Left renal cortex interstitium (tissue), 4 donors: ENCODE measurements around the gene A4GNT. TPM values are rescaled to one million over a fixed set of nuclear protein-coding genes. Genes with fewer than 3 reads are reported as not detected.
"Not testable (repeated sequence)": the region's sequence is repeated elsewhere in the genome, so short reads cannot be mapped to it uniquely, and the experiment has no call there.

ENCODE experiments used
- DNase-seq, 4 donors: peaks; one replicate each; pipeline ENCODE4 v3.0.0-alpha.2; 2013; ENCODE audit warnings: low read depth in 4 of 4, low spot score in 2 of 4, missing footprints in 1 of 4
- polyA plus RNA-seq, 4 donors: library from polyadenylated mRNA; unstranded; fragments of 120-200 nt; gene quantifications; one replicate each; pipeline ENCODE4 v1.2.1, GENCODE V29; 2013; ENCODE audit not compliant: insufficient read length in 4 of 4

The A4GNT gene
- polyA plus RNA-seq, result 1 to 10 TPM in 2 of 4 donors, under 1 TPM in 2; 0.68 to 3.4 (median 1.7) TPM

GRCh38 chr3:138132239-138132638 is at the start of gene A4GNT:
TSS of gene A4GNT (minus strand) at chr3:138132390. CDS start at chr3:138131256, 1,134 bp downstream.
- no peak for DNase-seq

DNA sequence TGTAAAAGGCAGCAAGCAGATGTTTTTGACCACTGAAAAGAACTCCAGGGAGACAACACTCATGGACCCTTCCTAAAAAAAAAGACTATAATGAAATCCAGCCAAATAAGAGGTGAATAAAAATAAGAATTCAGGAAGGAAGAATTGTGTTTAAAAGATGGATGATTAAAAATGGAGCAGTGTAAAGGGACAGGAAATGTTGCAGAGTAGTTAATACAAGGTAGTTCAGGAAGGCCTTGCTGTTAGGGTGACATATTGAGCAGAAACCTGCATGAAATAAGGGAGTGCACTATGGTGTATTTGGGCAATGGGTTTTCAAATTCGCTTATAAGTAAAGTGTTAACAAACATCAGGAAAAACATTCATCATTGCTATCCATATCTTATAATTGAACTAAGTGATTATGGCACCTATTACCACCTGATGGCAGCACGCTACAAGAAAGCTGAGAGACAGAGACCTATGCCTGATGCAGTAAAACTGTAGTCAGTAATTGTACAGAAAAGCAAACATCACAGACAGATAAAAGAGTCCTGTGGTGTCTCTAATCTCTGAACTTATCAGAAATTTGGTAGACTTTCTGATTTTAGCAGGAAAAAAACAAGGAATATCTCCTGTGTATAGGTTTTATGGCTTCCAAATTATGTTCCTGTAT is 48.3 kb upstream of the A4GNT start:
- no peak for DNase-seq

DNA sequence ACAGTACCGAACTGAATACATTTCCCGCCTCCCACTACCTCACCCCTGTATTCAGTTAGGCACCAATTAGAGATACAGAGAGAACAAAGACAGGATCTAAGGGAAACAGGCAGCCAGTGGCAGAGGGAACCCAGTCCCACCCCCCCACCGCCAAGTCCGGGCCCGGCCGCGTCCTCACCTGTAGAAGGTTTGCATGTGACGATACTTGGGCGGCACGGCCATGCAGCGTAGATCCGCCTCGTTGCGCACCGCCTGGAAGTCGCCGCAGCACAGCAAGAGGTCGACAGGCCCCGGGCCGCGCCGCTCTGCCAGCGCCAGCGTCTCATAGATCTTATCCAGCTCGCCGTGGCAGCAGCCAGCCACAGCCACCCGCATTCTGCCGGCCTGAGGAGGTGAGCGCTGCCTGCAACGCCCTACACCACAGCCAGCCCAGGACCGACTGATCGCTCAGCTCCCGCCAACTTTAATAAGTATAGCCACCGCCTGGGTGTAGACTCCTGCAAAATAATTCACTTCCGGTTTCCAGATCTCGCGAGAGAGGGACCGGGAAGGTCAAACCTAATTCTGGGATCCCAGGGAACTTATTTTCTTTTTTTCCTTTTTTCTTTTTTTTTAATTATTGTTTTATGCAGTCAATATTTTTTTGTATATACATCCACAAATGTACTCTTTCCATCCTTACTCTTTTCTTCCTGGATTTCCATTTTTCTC is 42.4 kb upstream of the A4GNT start, which contains the start of gene DBR1:
TSS of gene DBR1 (minus strand) at position 501 of the 711 bp plus-strand sequence. CDS start at position 375, 126 bp downstream.
- peak; percentile 65 to 91 (median 78) for DNase-seq

DNA sequence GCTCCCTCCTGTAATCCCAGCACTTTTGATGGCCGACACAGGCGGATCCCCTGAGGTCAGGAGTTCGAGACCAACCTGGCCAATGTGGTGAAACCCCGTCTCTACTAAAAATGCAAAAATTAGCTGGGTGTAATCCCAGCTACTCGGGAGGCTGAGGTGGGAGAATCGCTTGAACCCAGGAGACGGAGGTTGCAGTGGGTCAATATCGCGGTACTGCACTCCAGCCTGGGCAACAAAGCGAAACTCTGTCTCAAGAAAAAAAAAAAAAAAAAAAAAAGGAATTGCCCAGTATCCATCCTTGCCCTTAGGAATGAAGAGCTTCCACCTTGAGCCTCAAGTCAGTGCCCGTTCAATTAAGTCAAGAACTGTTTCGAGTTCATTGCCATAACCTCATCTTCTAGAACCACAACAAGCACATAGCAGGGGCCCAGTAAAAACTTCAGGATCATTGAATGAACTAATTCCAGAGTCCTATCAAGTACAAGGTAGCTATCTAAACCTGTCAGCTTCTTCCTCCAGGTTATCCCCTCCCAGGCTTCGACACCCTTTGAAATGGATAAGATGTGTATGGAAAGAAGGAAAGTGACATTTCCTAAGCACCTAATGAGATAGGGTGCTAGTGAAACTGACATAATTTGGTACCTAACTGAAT is 41.7 kb upstream of the A4GNT start:
- DNase-seq, result no peak

GRCh38 chr3:138172625-138173024 is 40.4 kb upstream of the A4GNT start:
- no peak for DNase-seq

DNA sequence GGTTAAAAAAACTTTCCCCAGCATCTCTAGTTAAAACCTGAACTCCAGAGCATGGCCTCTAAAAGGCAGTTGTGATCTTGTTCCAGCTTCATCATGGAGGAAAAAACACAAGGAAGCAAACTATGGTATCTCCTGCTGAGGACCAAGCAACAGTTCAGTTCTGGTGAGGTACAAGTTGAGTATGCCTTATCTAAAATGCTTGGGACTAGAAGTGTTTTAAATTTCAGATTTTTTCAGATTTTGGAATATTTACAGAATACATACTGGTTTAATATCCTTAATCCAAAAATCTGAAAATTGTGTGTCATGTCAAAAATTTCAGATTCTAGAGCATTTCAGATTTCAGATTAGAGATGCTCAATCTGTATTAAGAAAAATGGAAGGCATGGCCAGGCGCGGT is 32.9 kb upstream of the A4GNT start:
- no peak for DNase-seq

DNA sequence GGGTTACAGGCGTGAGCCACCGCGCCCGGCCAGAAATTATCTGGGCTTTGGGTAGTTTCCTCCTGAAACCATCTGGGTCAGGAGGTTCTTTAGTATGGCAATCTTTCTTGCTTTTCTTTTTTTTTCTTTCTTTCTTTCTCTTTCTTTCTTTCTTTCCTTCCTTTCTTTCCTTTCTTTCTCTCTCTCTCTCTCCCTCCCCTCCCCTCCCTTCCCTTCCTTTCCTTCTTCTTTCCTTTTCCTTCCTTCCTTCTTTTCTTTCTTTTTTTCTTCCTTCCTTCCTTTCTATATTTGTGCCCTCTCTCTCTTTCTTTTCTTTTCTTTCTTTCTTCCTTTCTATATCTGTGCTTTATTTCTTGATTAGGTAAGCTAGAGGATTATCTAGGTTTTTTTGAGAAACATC is 25.6 kb upstream of the A4GNT start:
- DNase-seq, result no peak

DNA sequence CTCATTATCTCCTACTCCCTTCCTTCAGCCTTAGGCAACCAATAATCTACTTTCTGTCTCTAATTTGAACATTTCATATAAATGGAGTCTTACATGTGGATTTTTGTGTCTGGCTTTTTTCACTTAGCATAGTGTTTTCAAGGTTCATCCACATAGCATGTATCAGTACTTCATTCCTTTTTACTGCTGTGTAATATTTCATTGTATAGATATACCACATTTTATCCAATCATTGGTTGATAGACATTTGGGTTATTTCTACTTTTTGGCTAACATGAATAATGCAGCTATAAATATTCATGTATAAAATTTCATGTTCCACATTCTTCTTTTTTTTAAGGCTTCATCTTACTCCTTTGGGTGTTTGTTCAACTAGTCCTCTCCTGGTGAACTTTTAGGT is 22.3 kb upstream of the A4GNT start:
- no peak for DNase-seq

- no peak for DNase-seq
Measured at GRCh38 chr3:138148503-138148902, 16.3 kb upstream of the A4GNT start.

- not testable (repeated sequence) for DNase-seq
Measured at GRCh38 chr3:138142181-138142580, 10.0 kb upstream of the A4GNT start.

DNA sequence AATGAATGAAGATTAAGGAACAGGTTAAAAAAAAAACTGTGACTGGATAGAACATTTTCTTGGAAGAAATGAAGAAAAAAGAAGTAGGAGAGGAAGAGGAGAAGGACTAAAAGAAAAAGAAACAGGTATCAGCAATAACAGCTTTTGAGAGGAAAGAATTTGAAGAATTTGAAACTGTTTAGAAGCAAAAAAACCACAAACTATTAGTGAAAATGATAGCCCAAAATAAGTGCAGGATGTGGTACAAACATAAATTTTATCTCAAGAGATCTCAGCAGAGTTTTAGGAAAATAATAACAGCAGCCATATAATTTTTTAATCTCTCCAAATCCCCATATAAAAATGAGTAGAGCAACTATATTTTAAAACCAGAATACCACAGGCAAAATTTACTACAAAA is 8.8 kb upstream of the A4GNT start:
- DNase-seq, result no peak

DNA sequence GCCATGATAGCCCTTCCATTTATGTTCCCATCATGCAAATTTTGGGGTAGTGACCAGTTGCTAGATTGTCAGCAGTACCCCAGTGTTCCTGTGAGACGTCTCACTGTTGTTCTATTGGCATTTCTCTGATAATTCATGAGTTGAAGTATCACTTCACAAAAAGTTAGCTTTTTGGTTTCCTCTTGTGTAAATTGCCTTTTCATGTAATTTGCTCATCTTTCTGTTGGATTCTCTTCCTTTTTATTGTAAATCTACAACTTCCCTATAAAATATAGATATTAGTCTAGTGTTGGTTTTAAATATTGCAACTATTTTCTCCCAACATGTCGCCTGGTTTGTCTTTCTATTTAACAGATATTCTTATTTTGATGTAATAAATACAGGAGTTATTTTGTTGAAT is 7.5 kb upstream of the A4GNT start:
- DNase-seq, result no peak

- DNase-seq, result no peak
Measured at GRCh38 chr3:138137861-138138260, 5.7 kb upstream of the A4GNT start.

DNA sequence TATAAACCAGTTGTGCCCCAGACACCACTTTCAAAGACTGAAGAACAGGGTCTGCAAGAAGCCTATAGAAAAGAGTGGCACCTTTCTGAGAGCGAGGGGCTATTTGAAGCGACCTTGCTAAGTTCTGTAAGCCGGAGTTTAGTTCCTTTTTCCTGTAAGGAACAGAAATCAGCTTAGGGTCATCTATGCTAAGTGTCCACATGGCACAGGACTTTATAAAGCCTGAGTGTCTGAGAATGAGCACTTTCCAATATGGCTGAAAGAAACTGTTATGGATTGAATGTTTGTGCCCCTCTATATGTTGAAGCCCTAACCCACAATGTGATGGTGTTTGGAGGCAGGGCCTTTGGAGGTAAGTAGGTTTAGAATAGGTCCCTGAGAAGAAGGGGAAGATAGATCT is 4.0 kb upstream of the A4GNT start:
- no peak for DNase-seq

- no peak for DNase-seq
Measured at GRCh38 chr3:138135833-138136194, 3.6 kb upstream of the A4GNT start.

GRCh38 chr3:138135146-138135832 is 3.1 kb upstream of the A4GNT start:
- no peak for DNase-seq

DNA sequence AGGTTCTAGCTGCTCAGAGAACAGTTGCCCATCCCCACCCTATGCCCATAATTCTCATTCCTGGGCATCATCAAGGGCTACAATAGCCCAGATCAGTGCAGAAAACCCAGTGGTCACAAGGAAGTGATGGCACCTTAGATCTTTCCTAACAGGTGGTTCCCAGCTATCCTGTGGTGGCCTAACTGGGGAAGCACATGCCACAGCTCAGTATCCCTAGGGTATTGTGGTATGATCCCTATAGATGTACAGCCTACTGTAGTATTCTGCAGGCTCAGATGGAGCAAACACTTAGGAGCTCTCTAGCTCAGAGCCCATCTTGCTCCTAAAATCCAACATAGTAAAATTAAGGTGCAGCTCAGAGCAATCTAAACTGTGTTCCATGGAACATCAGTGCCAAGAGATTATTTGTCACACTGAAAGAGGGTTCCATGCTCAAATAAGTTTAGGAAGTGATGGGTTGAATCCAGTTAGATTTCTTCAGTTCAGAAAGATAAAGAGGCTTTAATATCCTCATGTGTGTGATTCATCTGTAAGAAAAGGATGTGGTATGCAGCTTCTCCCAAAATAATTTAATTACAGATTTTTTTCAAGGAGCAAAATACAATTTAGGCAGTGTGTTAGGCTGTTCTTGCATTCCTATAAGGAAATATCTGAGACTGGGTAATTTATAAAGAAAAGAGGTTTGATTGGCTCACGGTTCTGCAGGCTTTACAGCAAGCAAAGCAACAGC is 4.4 kb downstream of the A4GNT start:
- no peak for DNase-seq

- DNase-seq, result peak in 1 of 4 donors; percentile 16
Measured at GRCh38 chr3:138125548-138126221, 6.5 kb downstream of the A4GNT start.

GRCh38 chr3:138124706-138125355 is 7.4 kb downstream of the A4GNT start:
- DNase-seq, result no peak
